ENCODE measurements around the gene DLG3.

The DLG3 gene

DNA sequence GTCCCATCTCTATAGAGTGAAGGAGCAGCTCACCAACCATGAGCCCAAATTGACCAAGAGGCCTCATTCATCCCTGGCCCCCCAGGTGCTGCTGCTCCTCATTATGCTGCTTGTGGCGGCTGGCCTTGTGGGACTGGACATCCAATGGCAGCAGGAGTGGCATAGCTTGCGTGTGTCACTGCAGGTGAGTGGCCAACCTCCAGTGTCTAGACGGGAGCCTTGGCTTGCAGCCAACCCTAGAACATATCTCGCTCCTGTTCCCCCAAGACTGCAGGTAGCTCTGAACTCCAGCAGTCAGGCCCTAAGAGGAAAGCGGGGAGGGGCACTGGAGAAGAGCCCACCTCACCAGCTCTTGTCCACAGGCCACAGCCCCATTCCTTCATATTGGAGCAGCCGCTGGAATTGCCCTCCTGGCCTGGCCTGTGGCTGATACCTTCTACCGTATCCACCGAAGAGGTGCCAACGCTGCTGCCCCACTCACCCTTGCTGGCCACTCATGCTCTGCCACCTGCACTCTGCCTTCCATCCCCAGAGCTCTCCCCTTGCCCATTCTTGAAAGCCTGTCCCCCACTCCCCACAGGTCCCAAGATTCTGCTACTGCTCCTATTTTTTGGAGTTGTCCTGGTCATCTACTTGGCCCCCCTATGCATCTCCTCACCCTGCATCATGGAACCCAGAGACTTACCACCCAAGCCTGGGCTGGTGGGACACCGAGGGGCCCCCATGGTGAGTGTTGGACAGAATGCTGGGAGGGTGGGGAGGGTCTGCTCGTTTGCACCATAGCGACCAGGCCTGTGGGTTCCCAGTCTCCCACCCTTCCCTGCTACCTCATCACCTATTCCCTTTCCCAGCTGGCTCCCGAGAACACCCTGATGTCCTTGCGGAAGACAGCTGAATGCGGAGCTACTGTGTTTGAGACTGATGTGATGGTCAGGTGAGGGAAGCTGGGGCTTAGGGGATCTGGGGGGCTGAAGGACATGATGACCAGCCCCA is 18.1 kb upstream of the DLG3 start:
- no peaks in the 10 kb centered on the region for H3K9me3 ChIP-seq (ENCODE audit: control insufficient read depth, low read length)
- no peaks in the 10 kb centered on the region for H3K4me1 ChIP-seq (ENCODE audit: control insufficient read depth, insufficient read depth, low read length)
- no peak overlapping the region for H3K4me3 ChIP-seq (ENCODE audit: low read length)
- no peaks in the 10 kb centered on the region for H3K36me3 ChIP-seq (ENCODE audit: control insufficient read depth, insufficient read depth, low read length, severe bottlenecking)
- H3K9ac ChIP-seq (ENCODE audit: low read length): no peak overlapping the region
- DNase-seq (ENCODE audit: low read depth): no peak
- peaks cover 35% of the 10 kb centered on the region for H3K27me3 ChIP-seq (replicated peaks; ENCODE audit: control insufficient read depth, insufficient read depth, low read length)

GRCh38 chrX:70427365-70427764 is 17.3 kb upstream of the DLG3 start:
- no peak overlapping the region for H3K4me3 ChIP-seq (ENCODE audit: low read length)
- no peaks in the 10 kb centered on the region for H3K36me3 ChIP-seq (ENCODE audit: control insufficient read depth, insufficient read depth, low read length, severe bottlenecking)
- peaks cover 35% of the 10 kb centered on the region for H3K27me3 ChIP-seq (replicated peaks; ENCODE audit: control insufficient read depth, insufficient read depth, low read length)
- H3K4me1 ChIP-seq (ENCODE audit: control insufficient read depth, insufficient read depth, low read length): no peaks in the 10 kb centered on the region
- no peaks in the 10 kb centered on the region for H3K9me3 ChIP-seq (ENCODE audit: control insufficient read depth, low read length)
- DNase-seq (ENCODE audit: low read depth): no peak
- H3K9ac ChIP-seq (ENCODE audit: low read length): no peak overlapping the region

DNA sequence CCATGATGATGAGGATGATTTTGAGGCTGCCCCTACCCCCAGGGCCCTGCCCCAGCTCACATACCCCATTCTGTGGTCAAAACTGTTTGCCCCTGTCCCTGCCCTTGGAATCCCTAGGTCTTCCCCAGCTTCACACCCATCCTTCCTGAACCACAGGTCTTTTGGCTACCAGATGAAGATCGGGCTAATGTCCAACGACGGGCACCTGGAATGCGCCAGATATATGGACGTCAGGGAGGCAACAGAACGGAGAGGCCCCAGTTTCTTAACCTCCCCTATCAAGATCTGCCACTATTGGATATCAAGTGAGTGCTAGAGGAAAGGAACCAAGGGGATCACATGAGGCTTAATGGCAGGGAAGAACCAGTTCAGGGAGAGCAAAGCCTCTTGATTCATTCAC is 14.9 kb upstream of the DLG3 start:
- DNase-seq (ENCODE audit: low read depth): no peak
- no peak overlapping the region for H3K9ac ChIP-seq (ENCODE audit: low read length)
- H3K27me3 ChIP-seq (replicated peaks; ENCODE audit: control insufficient read depth, insufficient read depth, low read length): peaks cover 22% of the 10 kb centered on the region
- H3K4me3 ChIP-seq (ENCODE audit: low read length): no peak overlapping the region
- H3K36me3 ChIP-seq (ENCODE audit: control insufficient read depth, insufficient read depth, low read length, severe bottlenecking): no peaks in the 10 kb centered on the region
- H3K4me1 ChIP-seq (ENCODE audit: control insufficient read depth, insufficient read depth, low read length): no peaks in the 10 kb centered on the region
- H3K9me3 ChIP-seq (ENCODE audit: control insufficient read depth, low read length): no peaks in the 10 kb centered on the region

DNA sequence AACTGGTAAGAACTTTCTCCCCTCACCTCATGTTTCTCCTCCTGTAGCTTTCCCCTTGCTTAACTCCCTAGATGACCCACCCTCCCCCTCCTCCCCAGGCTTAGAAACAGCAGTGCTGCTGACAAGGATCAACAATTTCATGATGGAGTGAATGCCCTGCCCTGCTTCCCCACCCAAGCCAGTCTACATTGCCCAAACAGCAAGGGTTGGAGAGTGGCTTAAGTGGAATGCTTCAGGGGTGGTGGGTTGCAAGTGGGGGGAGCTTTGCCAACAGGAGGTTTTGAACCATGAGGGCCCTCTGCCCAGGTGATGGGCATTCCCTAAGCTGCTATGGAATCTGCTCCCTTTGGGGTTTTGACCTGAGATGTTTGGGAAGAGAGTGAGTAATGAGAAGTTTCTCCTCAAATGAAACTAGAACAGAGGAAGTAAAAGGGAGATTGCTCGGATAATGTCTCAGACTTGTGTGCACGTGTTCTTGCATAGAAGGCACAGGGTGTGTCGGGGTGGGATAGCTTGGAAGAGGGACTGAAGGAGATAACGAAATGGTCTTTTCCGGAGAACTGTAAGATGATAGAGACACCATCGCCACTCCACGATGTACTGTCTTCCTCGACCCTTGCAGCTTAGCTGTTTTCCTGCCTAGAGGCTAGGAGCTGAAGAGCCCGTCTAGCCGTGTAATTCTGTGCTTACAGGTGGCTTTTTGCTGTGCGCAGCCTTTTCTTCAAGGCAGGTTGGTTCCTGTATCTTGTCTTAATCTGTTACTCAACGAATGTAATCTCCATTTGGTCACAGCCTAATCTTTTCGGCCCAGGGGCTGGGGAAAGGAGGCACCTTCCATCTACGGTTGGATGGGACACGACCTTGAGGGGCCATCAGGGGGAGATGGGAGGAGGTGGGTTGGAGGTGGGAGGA is 11.4 kb upstream of the DLG3 start:
- Histone ChIP-seq H3K36me3 (ENCODE audit: control insufficient read depth, insufficient read depth, low read length, severe bottlenecking) (no peaks in the 10 kb centered on the region), H3K4me3 (ENCODE audit: low read length) (peak overlapping the region; percentile 85), H3K4me1 (ENCODE audit: control insufficient read depth, insufficient read depth, low read length) (no peaks in the 10 kb centered on the region), H3K9ac (ENCODE audit: low read length) (peak overlapping the region; percentile 53), H3K9me3 (ENCODE audit: control insufficient read depth, low read length) (no peaks in the 10 kb centered on the region), H3K27me3 (replicated peaks; ENCODE audit: control insufficient read depth, insufficient read depth, low read length) (peaks cover 5% of the 10 kb centered on the region)
- no peak for DNase-seq (ENCODE audit: low read depth)

- Histone ChIP-seq H3K9me3 (ENCODE audit: control insufficient read depth, low read length) (no peaks in the 10 kb centered on the region), H3K9ac (ENCODE audit: low read length) (peak overlapping the region; percentile 53), H3K36me3 (ENCODE audit: control insufficient read depth, insufficient read depth, low read length, severe bottlenecking) (no peaks in the 10 kb centered on the region), H3K27me3 (replicated peaks; ENCODE audit: control insufficient read depth, insufficient read depth, low read length) (peaks cover under 1% of the 10 kb centered on the region), H3K4me1 (ENCODE audit: control insufficient read depth, insufficient read depth, low read length) (no peaks in the 10 kb centered on the region), H3K4me3 (ENCODE audit: low read length) (peak overlapping the region; percentile 85)
- peak; percentile 74 for DNase-seq (ENCODE audit: low read depth)
These were observed 10.7 kb upstream of the DLG3 start for GRCh38 chrX:70433848-70434351.

DNA sequence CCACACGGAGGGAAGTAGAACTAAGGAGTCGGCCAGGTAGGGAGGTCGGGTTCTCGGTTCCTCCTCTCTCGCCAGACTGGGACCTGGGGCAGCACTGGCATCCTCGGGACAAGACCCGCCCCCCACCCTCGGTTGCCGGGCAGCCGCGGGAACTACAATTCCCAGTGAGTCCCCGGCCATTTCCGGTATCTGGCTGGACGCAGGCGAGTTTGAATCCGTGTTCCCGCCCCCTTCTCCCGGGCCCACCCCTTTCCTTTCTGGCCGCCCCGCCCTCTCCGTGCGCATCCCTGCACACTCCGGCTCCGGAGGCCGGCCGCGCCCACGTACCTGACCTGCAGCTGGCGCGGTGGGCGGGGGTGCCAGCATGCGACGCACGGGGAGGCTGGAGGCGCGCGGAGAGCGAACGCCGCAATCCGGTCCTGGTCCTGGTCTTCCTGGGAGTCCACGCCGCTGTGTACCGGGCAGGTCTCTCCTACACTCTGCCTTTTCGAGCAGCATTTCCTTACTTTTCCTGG is 10.2 kb upstream of the DLG3 start:
- Histone ChIP-seq H3K4me3 (ENCODE audit: low read length) (peak overlapping the region; percentile 85), H3K36me3 (ENCODE audit: control insufficient read depth, insufficient read depth, low read length, severe bottlenecking) (no peaks in the 10 kb centered on the region), H3K4me1 (ENCODE audit: control insufficient read depth, insufficient read depth, low read length) (no peaks in the 10 kb centered on the region), H3K9ac (ENCODE audit: low read length) (peak overlapping the region; percentile 71), H3K27me3 (replicated peaks; ENCODE audit: control insufficient read depth, insufficient read depth, low read length) (no peaks in the 10 kb centered on the region), H3K9me3 (ENCODE audit: control insufficient read depth, low read length) (no peaks in the 10 kb centered on the region)
- peak; percentile 84 for DNase-seq (ENCODE audit: low read depth)

DNA sequence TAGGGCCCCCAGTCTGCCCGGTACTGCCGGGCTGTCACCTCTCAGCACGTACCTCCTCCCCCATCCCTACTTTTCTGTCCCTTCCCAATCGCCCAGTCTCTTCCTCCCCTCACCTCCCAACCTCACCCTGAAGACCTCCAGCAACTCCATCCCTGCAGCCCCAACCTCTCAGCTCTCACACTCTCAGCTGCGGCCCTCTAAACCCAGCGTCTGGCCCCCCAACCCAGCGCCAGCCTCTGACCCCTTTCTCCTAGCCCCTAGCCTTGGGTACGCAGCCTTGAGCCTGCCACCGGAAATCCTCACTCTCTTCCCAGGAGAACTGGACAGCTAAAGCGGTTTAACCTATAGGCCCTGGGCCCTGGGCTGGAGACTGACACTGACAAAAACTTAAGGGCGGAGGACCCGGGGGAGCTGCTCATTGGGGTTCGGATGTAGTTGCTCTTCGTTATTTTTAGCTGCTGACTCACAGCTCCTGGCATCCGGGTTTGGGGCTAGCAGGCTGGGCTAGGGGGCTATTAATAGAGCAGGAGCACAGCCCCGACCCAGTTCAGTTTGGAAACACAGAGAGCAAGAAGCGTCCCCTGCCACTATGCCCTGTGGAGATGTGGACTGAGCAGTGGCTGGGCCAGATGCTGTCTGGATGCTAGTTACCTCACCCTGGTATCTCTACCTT is 9.6 kb upstream of the DLG3 start:
- Histone ChIP-seq H3K4me1 (ENCODE audit: control insufficient read depth, insufficient read depth, low read length) (no peaks in the 10 kb centered on the region), H3K27me3 (replicated peaks; ENCODE audit: control insufficient read depth, insufficient read depth, low read length) (no peaks in the 10 kb centered on the region), H3K36me3 (ENCODE audit: control insufficient read depth, insufficient read depth, low read length, severe bottlenecking) (no peaks in the 10 kb centered on the region), H3K9me3 (ENCODE audit: control insufficient read depth, low read length) (no peaks in the 10 kb centered on the region), H3K9ac (ENCODE audit: low read length) (peak overlapping the region; percentile 71), H3K4me3 (ENCODE audit: low read length) (peak overlapping the region; percentile 85)
- no peak for DNase-seq (ENCODE audit: low read depth)

- H3K4me3 ChIP-seq (ENCODE audit: low read length): no peak overlapping the region
- H3K4me1 ChIP-seq (ENCODE audit: control insufficient read depth, insufficient read depth, low read length): no peaks in the 10 kb centered on the region
- H3K27me3 ChIP-seq (replicated peaks; ENCODE audit: control insufficient read depth, insufficient read depth, low read length): no peaks in the 10 kb centered on the region
- DNase-seq (ENCODE audit: low read depth): no peak
- no peaks in the 10 kb centered on the region for H3K36me3 ChIP-seq (ENCODE audit: control insufficient read depth, insufficient read depth, low read length, severe bottlenecking)
- H3K9ac ChIP-seq (ENCODE audit: low read length): no peak overlapping the region
- no peaks in the 10 kb centered on the region for H3K9me3 ChIP-seq (ENCODE audit: control insufficient read depth, low read length)
These were observed 8.3 kb upstream of the DLG3 start for GRCh38 chrX:70436343-70436742.

- Histone ChIP-seq H3K36me3 (ENCODE audit: control insufficient read depth, insufficient read depth, low read length, severe bottlenecking) (no peaks in the 10 kb centered on the region), H3K4me3 (ENCODE audit: low read length) (no peak overlapping the region), H3K9ac (ENCODE audit: low read length) (no peak overlapping the region), H3K27me3 (replicated peaks; ENCODE audit: control insufficient read depth, insufficient read depth, low read length) (no peaks in the 10 kb centered on the region), H3K9me3 (ENCODE audit: control insufficient read depth, low read length) (no peaks in the 10 kb centered on the region), H3K4me1 (ENCODE audit: control insufficient read depth, insufficient read depth, low read length) (no peaks in the 10 kb centered on the region)
- no peak for DNase-seq (ENCODE audit: low read depth)
These were observed 7.6 kb upstream of the DLG3 start for GRCh38 chrX:70437011-70437410.

DNA sequence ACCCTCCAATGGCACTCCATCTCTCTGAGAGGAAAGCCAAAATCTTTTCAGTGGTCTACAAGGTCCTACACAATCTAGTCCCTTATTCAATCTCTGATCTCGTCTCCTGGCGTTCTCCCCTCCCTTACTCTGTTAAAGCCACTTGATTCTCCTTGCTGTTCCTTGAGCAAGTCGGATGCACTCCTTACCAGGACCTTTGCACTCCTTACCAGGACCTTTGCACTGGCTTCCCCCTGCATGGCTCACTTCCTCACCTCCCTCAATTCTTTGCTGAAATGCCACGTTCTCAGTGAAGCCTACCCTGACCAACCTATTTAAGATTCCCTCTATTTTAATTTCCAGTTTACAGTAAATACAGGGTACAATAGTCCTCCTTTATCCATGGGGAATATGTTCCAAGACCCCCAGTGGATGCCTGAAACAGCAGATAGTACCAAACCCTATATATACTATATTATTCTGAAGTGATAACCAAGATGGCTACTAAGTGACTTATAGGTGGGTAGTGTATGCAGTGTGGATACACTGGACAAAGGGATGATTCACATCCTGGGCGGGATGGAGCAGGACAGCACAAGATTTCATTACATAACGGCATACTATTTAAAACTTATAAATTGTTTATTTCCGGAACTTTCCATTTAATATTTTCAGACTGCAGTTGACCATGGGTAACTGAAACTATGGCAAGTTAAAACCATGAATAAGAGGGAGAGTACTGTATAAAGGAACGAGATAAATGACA is 6.5 kb upstream of the DLG3 start:
- H3K9me3 ChIP-seq (ENCODE audit: control insufficient read depth, low read length): no peaks in the 10 kb centered on the region
- peaks cover 8% of the 10 kb centered on the region for H3K27me3 ChIP-seq (replicated peaks; ENCODE audit: control insufficient read depth, insufficient read depth, low read length)
- H3K36me3 ChIP-seq (ENCODE audit: control insufficient read depth, insufficient read depth, low read length, severe bottlenecking): no peaks in the 10 kb centered on the region
- DNase-seq (ENCODE audit: low read depth): no peak
- H3K4me1 ChIP-seq (ENCODE audit: control insufficient read depth, insufficient read depth, low read length): no peaks in the 10 kb centered on the region
- H3K9ac ChIP-seq (ENCODE audit: low read length): no peak overlapping the region
- no peak overlapping the region for H3K4me3 ChIP-seq (ENCODE audit: low read length)
